Tibial nerve (tissue), 3 donors: Measurements from ENCODE around the gene TSPAN3.

Source experiments
- CTCF ChIP-seq, 5 experiments: fragments of 200-600 bp in 3 of 5; fragments of 450-650 bp in 2 of 5; sonication (generic) in 3 of 5; IDR thresholded peaks; one replicate each; pipeline ENCODE4 v1.5.1; 2016 to 2019; ENCODE audit warnings: antibody characterized with exemption in 5 of 5, mild to moderate bottlenecking in 3 of 5, moderate library complexity in 2 of 5
- POLR2A ChIP-seq, 2 donors: fragments of 450-650 bp; IDR thresholded peaks; one replicate each; pipeline ENCODE4 v1.6.1; 2017; ENCODE audit warnings: antibody characterized with exemption in 2 of 2, mild to moderate bottlenecking in 2 of 2, moderate library complexity in 2 of 2

DNA sequence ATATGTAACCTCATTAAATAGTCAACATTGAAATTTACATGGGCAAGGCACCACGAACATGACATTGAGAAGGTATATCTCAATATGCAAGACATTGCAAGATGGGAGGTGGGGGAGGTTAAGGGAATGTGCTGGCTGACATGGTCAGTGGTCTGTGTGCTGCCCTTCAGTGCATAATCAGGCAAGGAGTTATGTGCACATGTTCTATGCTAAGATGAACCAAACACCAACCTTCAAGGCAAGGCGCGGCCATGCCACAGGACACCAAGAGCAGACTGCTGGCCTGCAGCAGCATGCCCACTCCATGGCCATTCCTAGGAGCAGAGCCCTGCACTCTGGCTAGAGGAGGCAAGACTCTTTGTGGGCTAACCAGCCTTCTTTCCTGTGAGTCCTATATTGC, 40.9 kb upstream of the TSPAN3 start:
- no peak for TF ChIP-seq POLR2A (IDR thresholded peaks at IDR 0.05)
- no peak for TF ChIP-seq CTCF (IDR thresholded peaks at IDR 0.05)
